NCI-H128 (cell line): ENCODE results near the gene SLC25A43.
"Not testable (repeated sequence)": the region's sequence is repeated elsewhere in the genome, so short reads cannot be mapped to it uniquely, and the experiment has no call there.

Experiments used
- DNase-seq: peaks from one replicate; lab custom pipeline; 2025; ENCODE audit not compliant: unreplicated experiment; lab: John Stamatoyannopoulos, UW

Gene SLC25A43

DNA sequence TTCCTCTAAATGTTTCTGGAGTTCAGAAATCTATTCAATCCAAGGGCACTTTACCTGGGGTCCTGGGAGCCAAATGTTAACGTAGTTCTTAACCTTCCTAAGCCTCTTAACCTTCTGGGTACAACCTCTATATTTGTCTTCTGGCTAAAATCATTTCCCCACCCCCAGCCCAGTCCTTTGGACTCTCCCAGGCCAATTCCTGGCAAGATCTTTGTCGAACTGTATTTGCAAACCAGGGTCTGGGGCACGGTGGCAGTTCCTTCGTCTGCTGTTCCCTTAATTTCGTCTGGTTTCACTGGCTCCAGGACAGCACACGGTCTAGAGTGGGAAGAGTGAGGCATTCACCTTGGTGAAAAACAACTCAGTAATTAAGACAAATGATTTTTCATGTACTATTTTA lies 68.3 kb downstream of the SLC25A43 start:
- DNase-seq = no peak

DNA sequence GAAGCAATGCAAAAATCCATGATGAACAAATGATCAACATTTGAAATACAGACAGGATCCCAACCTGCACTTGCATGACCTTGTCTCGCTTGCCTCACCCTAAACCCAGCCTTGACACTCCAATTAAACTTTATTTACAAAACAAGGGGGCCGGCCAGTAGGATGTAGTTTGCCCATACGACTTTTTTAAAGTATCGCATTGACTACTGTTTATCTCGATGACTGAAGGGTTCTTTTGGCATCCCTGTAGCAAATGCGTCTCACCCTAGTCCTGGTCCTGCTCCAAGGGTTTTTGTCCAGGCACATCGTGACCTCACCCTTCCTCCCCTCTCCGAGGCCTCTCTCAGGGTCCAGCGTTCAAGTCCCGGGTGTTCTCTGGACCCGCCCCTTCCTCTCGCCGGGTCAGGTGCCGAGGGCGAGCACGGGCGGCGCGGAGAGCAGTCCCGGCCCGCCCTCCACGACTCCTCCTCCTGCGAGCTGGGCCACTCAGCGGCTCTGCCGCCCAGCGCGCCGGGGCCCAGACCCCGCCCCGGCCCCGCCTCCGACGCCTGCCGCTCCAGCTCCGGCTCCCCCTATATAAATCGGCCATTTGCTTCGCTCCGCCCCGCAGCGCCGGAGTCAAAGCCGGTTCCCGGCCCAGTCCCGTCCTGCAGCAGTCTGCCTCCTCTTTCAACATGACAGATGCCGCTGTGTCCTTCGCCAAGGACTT lies 68.9 kb downstream of the SLC25A43 start, which contains the start of gene SLC25A5:
Gene SLC25A5, plus strand, starts transcription at position 603 of the 709 bp plus-strand sequence. Its CDS starts 72 bp downstream, at position 675.
- peak; percentile 46 for DNase-seq

DNA sequence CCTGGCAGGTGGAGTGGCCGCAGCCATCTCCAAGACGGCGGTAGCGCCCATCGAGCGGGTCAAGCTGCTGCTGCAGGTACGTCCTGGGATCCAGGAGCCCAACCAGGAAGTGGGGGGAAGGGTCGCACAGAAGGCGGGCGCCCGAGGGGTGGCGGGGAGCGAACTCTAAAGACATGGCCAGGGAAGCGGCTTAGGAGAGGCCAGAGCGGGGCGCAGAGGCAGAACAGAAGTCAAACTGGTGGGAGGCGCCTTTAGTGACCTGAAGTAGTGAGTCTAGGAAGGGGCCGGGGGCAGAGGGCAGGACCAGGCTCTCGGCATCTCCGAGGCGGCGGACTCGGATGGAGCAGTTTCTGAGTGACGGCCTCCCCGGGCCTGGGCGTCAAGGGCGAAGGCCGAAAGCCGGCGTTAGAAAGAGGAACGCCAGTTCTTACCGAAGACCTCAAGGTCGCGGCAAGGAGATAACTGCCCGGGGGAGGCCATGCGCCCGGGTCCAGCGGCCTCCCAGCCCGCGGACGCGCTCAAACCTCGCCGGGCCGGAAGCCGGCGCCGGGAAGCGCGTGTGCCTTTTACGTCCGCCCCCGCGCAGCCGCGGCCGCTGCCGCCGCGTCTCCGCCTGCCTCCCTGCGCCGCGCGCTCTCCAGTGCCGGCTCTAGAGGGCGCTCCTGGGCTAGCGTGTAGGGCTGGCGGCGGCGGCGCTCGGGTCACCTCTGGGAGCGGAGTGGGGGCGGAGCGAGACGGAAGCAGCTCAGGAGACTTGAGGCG lies 69.6 kb downstream of the SLC25A43 start:
- DNase-seq = peak; percentile 73

DNA sequence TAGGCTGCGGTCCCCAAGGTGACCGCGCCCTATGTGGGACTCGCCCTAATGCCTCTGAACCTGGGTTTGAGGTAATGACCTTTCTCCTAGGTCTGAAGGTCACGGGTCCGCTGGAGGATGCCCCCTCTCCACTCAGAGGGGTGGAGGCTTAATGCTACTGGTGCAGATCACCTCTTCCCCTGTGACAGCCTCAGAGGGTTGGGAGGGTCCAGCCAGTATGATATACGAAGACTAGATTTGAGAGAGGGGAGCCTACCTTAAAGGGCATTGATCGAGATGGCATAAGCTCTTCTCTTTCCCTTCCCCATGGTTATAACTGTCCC lies 70.1 kb downstream of the SLC25A43 start:
- no peak for DNase-seq

DNA sequence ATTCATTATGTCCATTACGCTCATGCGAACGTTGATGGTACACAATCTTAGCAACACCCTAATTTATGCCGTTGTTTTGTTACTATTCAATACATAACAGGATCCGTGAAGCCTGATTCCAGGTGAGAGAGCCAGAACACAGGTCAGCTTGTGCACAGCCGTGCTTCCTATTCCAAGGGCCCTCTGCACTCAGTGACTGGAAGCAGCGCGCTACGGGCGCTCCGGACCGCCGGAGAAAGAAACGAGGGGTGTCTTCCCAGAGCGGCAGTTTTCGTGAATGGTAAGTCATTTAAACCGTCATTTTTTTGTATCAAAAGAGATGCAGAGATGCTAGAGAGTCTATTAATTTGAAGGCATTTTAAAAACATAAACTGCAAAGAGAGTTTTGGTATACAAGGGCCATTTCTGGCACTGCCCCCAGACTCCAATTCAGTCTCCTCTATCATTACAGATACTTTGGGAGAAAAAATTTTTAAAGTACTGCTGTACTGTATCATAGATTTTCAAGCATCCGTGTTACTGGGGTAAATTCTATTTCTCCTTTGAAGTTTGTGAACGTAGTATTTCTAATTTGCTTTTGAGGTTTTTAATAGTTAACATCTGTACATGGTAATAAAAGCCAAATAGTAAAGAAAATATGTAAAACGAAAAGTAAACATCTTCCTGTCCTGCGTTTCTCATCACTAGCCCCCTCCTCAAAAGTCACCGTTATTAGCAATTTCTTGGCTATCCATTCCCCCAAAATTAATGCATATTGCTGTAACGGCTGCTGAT lies 75.7 kb downstream of the SLC25A43 start:
- no peak for DNase-seq

DNA sequence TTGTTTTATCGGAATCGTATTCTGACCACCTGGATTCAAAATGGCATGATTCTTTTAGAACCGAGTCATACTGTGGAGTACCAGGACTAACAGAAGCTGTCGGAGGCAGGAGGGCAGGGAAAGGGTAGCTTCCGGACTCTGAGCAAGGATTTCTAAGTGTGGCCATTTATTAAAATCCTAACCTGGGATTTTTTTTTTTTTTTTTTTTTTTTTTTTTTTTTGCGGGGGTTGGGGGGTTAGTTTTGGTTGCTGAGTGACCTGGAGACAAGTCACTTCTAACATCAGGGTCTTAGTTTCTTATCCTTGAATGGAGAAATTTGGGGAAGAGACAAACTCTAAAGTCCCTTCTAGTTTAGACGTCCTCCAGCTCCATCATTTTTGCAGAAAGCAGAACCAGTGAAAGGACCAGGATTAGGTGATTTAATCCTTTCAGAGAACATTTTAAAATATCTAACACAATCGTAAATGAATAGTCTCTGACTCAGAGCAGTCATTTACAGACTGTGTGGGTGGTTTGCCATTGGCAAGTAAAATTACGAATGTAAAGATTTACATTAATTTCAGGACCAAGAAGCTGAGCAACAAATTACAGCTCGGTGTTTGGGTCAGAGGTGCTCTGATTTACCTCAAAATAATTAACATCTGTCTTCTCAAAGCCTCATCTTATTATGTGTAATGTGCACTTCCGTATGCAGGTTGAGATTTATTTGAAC lies 76.4 kb downstream of the SLC25A43 start:
- DNase-seq = no peak

DNA sequence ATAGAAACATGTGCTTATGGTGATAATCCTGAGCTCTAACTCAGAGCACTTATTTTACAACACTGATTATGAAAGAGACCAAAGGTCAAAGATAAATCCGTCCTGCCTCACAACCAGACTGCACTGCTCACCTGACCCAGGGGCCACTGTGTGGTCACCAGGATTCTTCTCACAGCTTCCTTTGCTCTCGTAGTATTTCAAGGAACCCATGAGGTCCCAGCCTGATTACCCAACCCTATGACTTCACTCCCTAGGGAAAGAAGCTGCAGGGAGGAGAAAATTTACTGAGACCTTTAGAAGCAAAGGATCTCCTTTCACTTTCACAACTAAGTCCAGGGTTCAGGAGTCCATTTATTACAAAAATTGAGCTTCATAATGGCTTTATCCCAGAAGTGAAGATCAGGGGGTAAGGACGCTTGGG lies 78.7 kb downstream of the SLC25A43 start:
- no peak for DNase-seq

DNA sequence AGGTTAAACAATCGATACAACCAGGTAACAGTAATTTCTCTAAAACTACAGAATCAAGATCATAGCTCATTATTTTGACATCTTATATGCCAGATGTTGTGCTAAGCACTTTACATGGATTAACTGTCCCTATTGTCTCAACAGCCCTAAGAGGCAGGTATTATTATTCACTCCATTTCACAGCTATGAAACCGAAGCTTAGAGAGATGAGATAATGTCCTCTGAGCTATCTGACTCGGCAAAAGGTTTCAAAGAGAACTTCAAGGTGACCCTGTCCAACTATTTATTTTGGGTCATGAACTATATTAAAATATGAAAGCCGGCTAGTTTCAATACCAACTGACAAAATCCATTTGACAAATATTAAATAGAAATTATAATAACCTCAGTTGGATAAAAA lies 79.4 kb downstream of the SLC25A43 start:
- no peak for DNase-seq

DNA sequence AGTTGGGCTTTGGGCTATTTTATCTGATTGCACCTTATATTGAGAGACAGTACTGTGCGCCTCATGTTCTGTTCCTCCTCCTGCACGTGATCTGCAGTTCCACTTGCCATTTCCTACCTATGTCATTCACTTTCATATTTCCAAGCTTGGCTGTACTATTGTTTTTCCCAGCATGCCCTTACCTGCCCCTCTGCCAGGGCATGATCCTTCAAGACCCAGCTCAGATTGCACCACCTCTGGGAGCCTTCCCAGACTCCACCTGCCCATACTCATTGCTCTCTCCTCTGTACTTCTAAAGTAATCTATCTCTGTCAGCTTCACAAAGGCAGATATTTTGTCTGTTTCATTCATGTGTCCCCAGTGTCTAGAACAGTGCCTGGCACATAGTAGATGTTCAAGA lies 80.7 kb downstream of the SLC25A43 start:
- no peak for DNase-seq

DNA sequence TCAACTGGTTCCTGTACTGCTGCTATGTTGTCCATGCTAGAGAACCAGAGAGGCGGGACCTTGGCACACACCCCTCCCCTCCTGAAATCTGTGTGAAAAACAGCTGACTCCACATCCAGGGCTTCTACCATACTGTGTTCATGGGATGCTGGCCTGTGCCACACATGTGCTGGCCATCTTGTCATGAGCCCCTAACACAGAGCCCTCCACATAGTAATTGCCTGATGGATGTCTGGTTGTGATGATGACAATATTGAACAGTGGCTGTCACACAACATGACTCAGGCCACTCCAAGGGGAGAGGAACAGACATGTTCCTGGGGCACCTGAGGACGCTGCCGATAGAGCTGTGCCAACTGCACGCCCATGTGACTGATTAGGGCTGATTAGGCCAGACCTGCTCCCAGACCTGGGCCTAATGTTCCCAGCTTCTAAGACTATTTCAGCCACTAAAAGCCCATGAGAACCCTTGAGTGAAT lies 82.2 kb downstream of the SLC25A43 start:
- DNase-seq = no peak

DNA sequence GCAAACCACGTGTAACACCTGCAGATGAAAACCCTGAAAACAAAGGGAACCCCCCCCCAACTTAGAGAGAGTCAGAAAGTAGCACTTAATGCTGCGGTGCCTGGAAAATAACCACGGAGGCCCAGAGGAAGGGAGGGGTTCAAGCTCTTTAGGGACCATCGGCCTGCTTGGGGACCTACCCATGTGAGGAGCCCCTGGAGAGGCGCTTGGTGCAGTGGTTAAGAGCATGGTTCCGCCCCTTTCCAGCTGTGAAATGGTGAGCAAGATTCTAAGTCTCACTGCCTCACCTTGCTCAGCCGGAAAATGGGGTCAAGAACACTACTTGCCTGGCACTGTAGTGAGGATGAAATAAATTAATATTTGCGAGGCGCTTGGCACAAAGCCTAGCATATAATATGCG lies 82.9 kb downstream of the SLC25A43 start:
- no peak for DNase-seq

DNA sequence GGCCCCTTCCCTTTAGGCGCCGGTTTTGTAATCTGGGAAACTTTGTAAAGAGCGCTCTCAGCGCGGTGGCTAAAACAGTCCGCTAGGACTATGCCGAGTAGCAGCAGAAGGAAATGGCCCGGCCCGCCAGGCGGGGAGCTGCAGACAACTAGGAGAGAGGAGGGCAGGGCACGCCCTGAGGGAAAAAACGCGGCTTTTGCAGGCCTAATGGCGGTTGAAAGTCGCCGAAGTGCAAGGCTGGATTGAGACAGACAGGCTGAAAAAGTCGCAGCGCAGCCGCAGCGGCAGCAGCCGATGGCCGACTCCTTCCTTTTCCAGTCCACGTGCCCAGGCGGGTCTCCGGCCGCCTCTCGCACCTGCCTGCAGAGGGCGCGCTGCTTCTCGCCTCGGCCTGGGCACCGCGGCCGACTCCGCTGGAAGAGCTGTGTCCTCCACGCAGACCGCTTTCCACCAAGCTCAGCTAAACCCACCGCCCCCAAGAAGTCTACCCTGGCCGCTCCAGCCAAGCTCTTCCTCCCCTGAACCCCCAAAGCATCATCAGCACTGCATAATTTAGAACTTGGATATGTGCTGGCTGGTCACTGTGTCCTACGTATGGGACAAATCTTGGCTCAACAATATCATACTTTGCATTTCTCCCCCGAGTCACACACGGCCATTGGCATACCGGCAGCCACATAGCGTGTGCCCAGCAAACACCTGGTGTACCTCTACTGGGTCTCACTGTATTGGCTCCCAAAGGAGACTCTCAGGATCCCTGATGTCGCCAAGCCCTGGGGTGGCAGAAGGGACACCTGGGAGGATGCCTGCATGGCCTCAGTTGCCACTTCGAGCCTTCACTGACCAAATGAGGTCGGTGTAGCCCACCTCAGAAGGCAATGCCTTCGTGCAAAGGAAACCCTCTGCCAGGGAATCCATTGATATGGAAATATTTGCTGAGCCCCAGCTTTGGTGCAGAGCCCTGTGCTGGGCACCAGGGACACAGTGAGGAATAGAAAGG lies 83.6 kb downstream of the SLC25A43 start:
- DNase-seq = peak; percentile 26

DNA sequence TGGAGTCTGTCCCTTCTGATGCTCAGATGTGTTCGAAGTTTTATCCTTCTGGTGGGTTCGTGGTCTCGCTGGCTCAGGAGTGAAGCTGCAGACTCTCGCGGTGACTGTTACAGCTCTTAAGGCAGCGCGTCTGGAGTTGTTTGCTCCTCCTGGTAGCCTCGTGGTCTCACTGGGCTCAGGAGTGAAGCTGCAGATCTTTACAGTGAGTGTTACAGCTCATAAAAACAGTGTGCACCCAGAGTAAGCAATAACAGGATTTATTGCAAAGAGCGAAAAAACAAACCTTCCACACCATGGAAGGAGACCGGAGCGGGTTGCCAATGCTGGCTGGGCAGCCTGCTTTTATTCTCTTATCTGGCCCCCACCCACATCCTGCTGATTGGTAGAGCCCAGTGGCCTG lies 87.6 kb downstream of the SLC25A43 start:
- no peak for DNase-seq

DNA sequence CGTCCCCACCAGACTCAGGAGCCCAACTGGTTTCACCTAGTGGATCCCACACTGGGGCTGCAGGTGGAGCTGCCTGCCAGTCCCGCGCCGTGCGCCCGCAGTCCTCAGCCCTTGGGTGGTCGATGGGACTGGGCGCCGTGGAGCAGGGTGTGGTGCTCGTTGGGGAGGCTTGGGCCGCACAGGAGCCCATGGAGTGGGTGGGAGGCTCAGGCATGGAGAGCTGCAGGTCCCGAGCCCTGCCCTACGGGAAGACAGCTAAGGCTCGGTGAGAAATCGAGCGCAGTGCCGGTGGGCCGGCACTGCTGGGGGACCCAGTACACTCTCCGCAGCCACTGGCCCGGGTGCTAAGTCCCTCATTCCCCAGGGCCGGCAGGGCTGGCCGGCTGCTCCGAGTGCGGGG lies 88.6 kb downstream of the SLC25A43 start:
- not testable (repeated sequence) for DNase-seq

DNA sequence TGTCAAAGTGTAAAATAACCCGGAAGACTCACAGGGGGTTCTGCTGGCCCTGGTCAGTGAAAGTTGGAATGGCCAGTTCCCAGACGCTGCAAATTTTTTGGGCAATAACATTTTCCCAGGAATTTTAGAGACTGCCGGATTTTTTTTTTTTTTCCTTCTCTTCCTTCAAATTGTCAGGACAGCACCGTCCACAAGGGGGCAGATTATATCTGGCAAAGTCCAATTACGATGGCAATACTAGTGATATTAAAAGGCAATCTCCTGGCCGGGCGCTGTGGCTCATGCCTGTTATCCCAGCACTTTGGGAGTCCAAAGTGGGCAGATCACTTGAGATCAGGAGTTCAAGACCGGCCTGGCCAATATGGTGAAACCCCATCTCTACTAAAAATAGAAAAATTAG lies 89.6 kb downstream of the SLC25A43 start:
- no peak for DNase-seq

DNA sequence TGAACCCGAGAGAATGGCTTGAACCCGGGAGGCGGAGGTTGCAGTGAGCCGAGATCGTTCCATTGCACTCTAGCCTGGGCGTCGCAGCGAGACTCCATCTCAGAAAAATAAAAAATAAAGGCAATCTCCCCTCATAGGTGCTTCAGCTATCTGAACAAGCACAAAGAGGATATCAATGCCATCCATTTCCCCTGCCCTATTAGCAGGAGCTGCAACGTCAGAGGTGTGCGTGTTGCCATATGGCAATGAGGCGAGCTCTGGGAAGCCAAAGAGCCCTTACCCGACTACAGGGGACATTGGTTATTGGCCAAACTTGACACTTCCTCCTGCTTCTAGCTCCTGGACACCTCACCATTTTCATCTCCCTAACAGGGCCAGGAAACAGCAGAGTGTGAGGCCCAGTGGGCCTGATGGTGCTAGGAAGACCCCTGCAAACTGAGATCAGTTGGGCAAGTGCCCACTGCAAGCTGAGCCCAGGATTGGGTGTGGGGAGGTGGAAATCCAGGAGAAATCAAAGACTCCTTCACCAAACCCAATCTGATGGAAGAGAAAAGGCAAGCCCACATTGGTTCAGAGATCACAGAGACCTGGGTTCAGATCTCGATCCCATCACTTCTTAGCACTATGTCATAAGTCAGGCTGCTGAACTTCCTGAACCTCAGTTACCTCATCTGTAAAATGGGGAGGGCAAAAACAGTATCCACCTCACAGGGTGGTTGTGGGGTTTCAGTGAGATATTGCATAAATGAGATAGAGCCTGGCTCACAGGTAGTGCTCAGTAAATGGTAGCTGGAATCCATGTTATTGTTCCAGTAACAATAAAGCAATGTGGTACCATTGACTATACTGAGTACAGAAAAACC lies 90.3 kb downstream of the SLC25A43 start:
- DNase-seq = no peak

DNA sequence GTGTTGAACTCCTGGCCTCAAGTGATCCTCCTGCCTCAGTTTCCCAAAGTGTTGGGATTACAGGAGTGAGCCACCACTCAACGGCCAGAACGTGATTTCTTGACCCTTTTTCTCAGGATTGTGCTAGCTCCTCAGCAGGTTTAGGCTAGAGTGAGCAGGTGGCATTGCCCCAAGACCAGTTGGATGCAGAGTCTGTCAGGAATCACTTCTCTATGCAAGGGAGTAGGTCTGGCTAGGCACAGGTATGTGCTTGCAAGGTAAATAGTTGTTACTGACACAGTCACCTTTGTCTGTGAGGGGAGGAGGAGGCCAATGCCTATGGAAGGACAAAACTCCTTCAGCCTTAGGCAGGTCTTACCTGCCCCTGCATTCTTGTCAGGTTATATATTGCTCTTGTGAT lies 93.3 kb downstream of the SLC25A43 start:
- no peak for DNase-seq

DNA sequence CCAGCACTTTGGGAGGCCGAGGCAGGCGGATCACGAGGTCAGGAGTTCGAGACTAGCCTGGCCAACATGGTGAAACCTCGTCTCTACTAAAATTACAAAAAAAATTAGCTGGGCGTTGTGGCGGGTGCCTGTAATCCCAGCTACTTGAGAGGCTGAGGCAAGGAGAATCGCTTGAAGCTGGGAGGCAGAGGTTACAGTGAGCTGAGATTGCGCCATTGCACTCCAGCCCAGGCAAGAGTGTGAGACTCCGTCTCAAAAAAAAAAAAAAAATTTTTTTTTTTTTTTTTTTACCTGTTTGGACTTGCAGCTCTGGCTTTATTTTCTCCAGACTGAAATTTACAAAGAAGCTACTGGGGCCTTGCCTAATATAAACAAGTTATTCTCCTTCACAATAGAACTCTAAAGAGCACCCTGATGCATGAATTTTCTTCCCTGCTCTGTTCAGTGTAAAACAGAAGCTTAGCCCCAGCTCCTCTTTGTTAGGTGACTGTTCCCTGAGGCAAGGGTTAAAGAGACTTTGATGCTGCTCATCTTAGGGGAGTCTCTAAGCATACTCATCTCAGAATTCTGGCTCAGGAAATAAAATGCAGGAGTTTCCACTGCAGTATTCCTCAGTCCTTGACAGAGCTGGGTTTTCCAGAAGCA lies 94.8 kb downstream of the SLC25A43 start:
- DNase-seq = not testable (repeated sequence)
